Liver (tissue), 9 donors: ENCODE results near the gene HORMAD2. TPM values are rescaled to one million over a fixed set of nuclear protein-coding genes. Genes with fewer than 3 reads are reported as not detected.

ENCODE experiments used
- DNase-seq: peaks from one replicate; pipeline ENCODE4 v3.0.0-alpha.2; 2017; ENCODE audit warnings: low spot score
- H3K27ac ChIP-seq, 2 donors: one replicate each; pipeline ENCODE4 v1.7.0; 2013; ENCODE audit warnings: inconsistent platforms in 2 of 2, low read length in 2 of 2, control low read depth in 1 of 2, low read depth in 1 of 2, mild to moderate bottlenecking in 1 of 2
- H3K27me3 ChIP-seq, 4 donors: one replicate each; pipeline versions ENCODE4 v1.6.1 to v1.7.0; 2013; ENCODE audit warnings: low read length in 3 of 4, inconsistent platforms in 1 of 4, mild to moderate bottlenecking in 1 of 4, moderate library complexity in 1 of 4; ENCODE audit not compliant: control insufficient read depth in 4 of 4, insufficient read depth in 4 of 4
- H3K36me3 ChIP-seq, 4 donors: one replicate each; pipeline versions ENCODE4 v1.6.1 to v1.7.0; 2013; ENCODE audit warnings: low read length in 3 of 4, mild to moderate bottlenecking in 3 of 4, low read depth in 1 of 4, moderate library complexity in 1 of 4; ENCODE audit not compliant: control insufficient read depth in 4 of 4, insufficient read depth in 3 of 4
- H3K4me1 ChIP-seq, 4 donors: one replicate each; pipeline versions ENCODE4 v1.6.1 to v1.7.0; 2013; ENCODE audit warnings: low read length in 3 of 4, mild to moderate bottlenecking in 3 of 4, moderate library complexity in 1 of 4; ENCODE audit not compliant: control insufficient read depth in 4 of 4, insufficient read depth in 4 of 4
- H3K4me3 ChIP-seq, 3 donors: one replicate each; pipeline versions ENCODE4 v1.6.1 to v1.7.0; 2013; ENCODE audit warnings: low read length in 3 of 3, control low read depth in 1 of 3, low read depth in 1 of 3, mild to moderate bottlenecking in 1 of 3
- H3K9ac ChIP-seq, 2 donors: one replicate each; pipeline ENCODE4 v1.7.0; 2013; ENCODE audit warnings: low read length in 2 of 2, mild to moderate bottlenecking in 2 of 2, moderate library complexity in 2 of 2, control low read depth in 1 of 2, low read depth in 1 of 2
- H3K9me3 ChIP-seq, 4 donors: one replicate each; pipeline versions ENCODE4 v1.6.1 to v1.7.0; 2013; ENCODE audit warnings: low read length in 3 of 4; ENCODE audit not compliant: control insufficient read depth in 4 of 4
- EGR1 ChIP-seq, 2 donors: IDR thresholded peaks; 2 replicates each; pipeline ENCODE4 v1.6.1; 2016 to 2018; ENCODE audit warnings: antibody characterized with exemption in 2 of 2, low read depth in 2 of 2
- FOXA1 ChIP-seq: IDR thresholded peaks from 2 replicates; pipeline ENCODE4 v1.6.1; 2016; ENCODE audit warnings: antibody characterized with exemption
- FOXA2 ChIP-seq: IDR thresholded peaks from 2 replicates; pipeline ENCODE4 v1.6.1; 2016; ENCODE audit warnings: antibody characterized with exemption
- GABPA ChIP-seq, 2 donors: IDR thresholded peaks in 1 of 2; conservative IDR thresholded peaks in 1 of 2; 2 replicates each; pipeline ENCODE4 v1.6.1; 2016; ENCODE audit warnings: antibody characterized with exemption in 2 of 2, mild to moderate bottlenecking in 1 of 2, moderate library complexity in 1 of 2
- HNF4A ChIP-seq, 2 donors: conservative IDR thresholded peaks; 2 replicates each; pipeline ENCODE4 v1.6.1; 2016; ENCODE audit warnings: antibody characterized with exemption in 2 of 2, mild to moderate bottlenecking in 2 of 2
- HNF4G ChIP-seq: IDR thresholded peaks from 2 replicates; pipeline ENCODE4 v1.6.1; 2016; ENCODE audit warnings: antibody characterized with exemption
- JUND ChIP-seq, 2 donors: IDR thresholded peaks; 2 replicates each; pipeline ENCODE4 v1.6.1; 2016; ENCODE audit warnings: antibody characterized with exemption in 2 of 2
- NR2F2 ChIP-seq: IDR thresholded peaks from 2 replicates; pipeline ENCODE4 v1.6.1; 2016; ENCODE audit warnings: antibody characterized with exemption
- RAD21 ChIP-seq, 2 donors: IDR thresholded peaks; 2 replicates each; pipeline ENCODE4 v1.6.1; 2016; ENCODE audit warnings: antibody characterized with exemption in 2 of 2, mild to moderate bottlenecking in 2 of 2
- RXRA ChIP-seq, 2 donors: IDR thresholded peaks; 2 replicates each; pipeline ENCODE4 v1.6.1; 2017 to 2018; ENCODE audit warnings: antibody characterized with exemption in 2 of 2, mild to moderate bottlenecking in 1 of 2
- SP1 ChIP-seq: IDR thresholded peaks from 2 replicates; pipeline ENCODE4 v1.6.1; 2018; ENCODE audit warnings: antibody characterized with exemption, mild to moderate bottlenecking
- TAF1 ChIP-seq: conservative IDR thresholded peaks from 2 replicates; pipeline ENCODE4 v1.6.1; 2016; ENCODE audit warnings: antibody characterized with exemption, mild to moderate bottlenecking
- YY1 ChIP-seq: IDR thresholded peaks from 2 replicates; pipeline ENCODE4 v1.6.1; 2016; ENCODE audit warnings: antibody characterized with exemption, mild to moderate bottlenecking
- polyA plus RNA-seq, 2 donors: library from polyadenylated mRNA; stranded (reverse) in 1 of 2; unstranded in 1 of 2; fragments of 200-250 nt in 1 of 2; fragments of >200 nt in 1 of 2; fragmentation: Nextera tagmentation in 1 of 2; extraction: Ambion mirVana in 1 of 2; gene quantifications; one replicate each; pipeline versions ENCODE4 v1.2.1 to v1.2.3, GENCODE V29; 2013 to 2015
- total RNA-seq, 2 donors: library from RNA; depleted of rRNA; stranded (reverse); fragments of >200 nt; gene quantifications; one replicate each; pipeline ENCODE4 v1.2.3, GENCODE V29; 2014
- TF ChIP-seq, protein P1 (sequence below): IDR thresholded peaks from 2 replicates; pipeline ENCODE4 v1.6.1; 2016; ENCODE audit warnings: antibody characterized with exemption
- TF ChIP-seq, protein P2 (sequence below): IDR thresholded peaks from 2 replicates; pipeline ENCODE4 v1.6.1; 2016; ENCODE audit warnings: antibody characterized with exemption, mild to moderate bottlenecking
- TF ChIP-seq, protein P3 (sequence below): IDR thresholded peaks from 2 replicates; pipeline ENCODE4 v1.6.1; 2016; ENCODE audit warnings: antibody characterized with exemption
- TF ChIP-seq, protein P4 (sequence below): IDR thresholded peaks from 2 replicates; pipeline ENCODE4 v1.6.1; 2016; ENCODE audit warnings: antibody characterized with exemption
- TF ChIP-seq, protein P5 (sequence below): fragments of 150-350 bp; IDR thresholded peaks from 2 replicates; pipeline ENCODE4 v1.5.1; 2017; ENCODE audit warnings: improper control_type of control experiment, low read depth, low read length; ENCODE audit not compliant: missing input control
- donor health status: healthy.
- donor health status: healthy.
- donor health status: healthy.
- donor health status: healthy.
- donor health status: healthy.

HORMAD2 gene
- total and polyA plus RNA-seq, 4 donors: 0.44 to 2.8 (median 0.47) TPM; not detected in 1

DNA sequence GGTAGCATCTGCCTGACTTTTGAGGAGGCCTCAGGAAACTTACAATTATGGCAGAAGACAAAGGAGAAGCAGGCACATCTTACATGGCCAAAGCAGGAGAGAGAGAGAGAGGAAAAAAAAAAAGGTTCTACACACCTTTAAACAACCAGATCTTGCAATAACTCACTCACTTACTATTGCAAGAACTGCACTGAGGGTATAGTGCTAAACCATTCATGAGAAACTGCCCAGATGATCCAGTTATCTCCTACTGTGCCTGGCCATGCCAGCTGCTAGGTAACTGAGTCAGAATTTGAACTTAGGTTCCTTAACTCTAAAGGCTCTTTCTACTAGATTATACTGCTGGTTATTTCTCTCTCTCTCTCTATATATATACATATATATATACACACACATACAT is 7.3 kb downstream of the HORMAD2 start:
- no peaks in the 10 kb centered on the region for H3K9me3 ChIP-seq
- H3K4me3 ChIP-seq: no peak overlapping the region
- H3K9ac ChIP-seq: no peak overlapping the region
- H3K27me3 ChIP-seq: no peaks in the 10 kb centered on the region
- DNase-seq: no peak
- no peak overlapping the region for H3K27ac ChIP-seq
- H3K36me3 ChIP-seq: no peaks in the 10 kb centered on the region
- TF ChIP-seq HNF4G (no peak), JUND (IDR thresholded peaks at IDR 0.05) (no peak), HNF4A (conservative IDR thresholded peaks at IDR 0.05) (no peak), TAF1 (no peak), SP1 (no peak), RAD21 (IDR thresholded peaks at IDR 0.05) (no peak), GABPA (IDR thresholded peaks at IDR 0.05 in 1 of 2, conservative IDR thresholded peaks at IDR 0.05 in 1 of 2) (no peak), YY1 (no peak), NR2F2 (no peak), EGR1 (IDR thresholded peaks at IDR 0.05; ENCODE audit: low read depth in 2 of 2) (no peak), RXRA (IDR thresholded peaks at IDR 0.05) (no peak), FOXA2 (no peak), FOXA1 (no peak)
- TF ChIP-seq, protein P1, sequence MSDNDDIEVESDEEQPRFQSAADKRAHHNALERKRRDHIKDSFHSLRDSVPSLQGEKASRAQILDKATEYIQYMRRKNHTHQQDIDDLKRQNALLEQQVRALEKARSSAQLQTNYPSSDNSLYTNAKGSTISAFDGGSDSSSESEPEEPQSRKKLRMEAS: no peak
- TF ChIP-seq, protein P2, sequence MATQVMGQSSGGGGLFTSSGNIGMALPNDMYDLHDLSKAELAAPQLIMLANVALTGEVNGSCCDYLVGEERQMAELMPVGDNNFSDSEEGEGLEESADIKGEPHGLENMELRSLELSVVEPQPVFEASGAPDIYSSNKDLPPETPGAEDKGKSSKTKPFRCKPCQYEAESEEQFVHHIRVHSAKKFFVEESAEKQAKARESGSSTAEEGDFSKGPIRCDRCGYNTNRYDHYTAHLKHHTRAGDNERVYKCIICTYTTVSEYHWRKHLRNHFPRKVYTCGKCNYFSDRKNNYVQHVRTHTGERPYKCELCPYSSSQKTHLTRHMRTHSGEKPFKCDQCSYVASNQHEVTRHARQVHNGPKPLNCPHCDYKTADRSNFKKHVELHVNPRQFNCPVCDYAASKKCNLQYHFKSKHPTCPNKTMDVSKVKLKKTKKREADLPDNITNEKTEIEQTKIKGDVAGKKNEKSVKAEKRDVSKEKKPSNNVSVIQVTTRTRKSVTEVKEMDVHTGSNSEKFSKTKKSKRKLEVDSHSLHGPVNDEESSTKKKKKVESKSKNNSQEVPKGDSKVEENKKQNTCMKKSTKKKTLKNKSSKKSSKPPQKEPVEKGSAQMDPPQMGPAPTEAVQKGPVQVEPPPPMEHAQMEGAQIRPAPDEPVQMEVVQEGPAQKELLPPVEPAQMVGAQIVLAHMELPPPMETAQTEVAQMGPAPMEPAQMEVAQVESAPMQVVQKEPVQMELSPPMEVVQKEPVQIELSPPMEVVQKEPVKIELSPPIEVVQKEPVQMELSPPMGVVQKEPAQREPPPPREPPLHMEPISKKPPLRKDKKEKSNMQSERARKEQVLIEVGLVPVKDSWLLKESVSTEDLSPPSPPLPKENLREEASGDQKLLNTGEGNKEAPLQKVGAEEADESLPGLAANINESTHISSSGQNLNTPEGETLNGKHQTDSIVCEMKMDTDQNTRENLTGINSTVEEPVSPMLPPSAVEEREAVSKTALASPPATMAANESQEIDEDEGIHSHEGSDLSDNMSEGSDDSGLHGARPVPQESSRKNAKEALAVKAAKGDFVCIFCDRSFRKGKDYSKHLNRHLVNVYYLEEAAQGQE: no peak
- TF ChIP-seq, protein P3, sequence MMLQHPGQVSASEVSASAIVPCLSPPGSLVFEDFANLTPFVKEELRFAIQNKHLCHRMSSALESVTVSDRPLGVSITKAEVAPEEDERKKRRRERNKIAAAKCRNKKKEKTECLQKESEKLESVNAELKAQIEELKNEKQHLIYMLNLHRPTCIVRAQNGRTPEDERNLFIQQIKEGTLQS: no peak
- TF ChIP-seq, protein P4, sequence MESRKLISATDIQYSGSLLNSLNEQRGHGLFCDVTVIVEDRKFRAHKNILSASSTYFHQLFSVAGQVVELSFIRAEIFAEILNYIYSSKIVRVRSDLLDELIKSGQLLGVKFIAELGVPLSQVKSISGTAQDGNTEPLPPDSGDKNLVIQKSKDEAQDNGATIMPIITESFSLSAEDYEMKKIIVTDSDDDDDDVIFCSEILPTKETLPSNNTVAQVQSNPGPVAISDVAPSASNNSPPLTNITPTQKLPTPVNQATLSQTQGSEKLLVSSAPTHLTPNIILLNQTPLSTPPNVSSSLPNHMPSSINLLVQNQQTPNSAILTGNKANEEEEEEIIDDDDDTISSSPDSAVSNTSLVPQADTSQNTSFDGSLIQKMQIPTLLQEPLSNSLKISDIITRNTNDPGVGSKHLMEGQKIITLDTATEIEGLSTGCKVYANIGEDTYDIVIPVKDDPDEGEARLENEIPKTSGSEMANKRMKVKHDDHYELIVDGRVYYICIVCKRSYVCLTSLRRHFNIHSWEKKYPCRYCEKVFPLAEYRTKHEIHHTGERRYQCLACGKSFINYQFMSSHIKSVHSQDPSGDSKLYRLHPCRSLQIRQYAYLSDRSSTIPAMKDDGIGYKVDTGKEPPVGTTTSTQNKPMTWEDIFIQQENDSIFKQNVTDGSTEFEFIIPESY: no peak
- no peaks in the 10 kb centered on the region for H3K4me1 ChIP-seq

DNA sequence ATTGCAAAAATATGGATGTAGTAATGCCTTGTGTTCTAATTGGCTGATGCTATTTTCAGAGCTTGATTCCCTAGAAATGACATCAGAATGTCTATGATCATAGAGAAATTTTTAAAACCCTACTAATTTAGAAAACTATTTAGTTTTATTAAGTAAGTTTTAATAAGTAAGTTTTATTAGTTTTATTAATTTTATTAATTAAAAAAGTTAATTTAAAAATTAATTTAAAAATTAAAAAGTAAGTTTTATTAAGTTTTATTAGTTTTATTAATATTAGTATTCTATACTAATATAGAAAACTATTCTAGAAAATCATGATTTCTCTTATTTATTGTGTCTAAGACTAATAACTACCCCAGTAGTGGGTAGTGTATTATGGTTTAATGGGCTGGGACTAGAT is 8.2 kb downstream of the HORMAD2 start:
- no peak overlapping the region for H3K4me3 ChIP-seq
- no peak overlapping the region for H3K9ac ChIP-seq
- no peaks in the 10 kb centered on the region for H3K4me1 ChIP-seq
- H3K36me3 ChIP-seq: no peaks in the 10 kb centered on the region
- no peaks in the 10 kb centered on the region for H3K27me3 ChIP-seq
- no peak overlapping the region for H3K27ac ChIP-seq
- no peaks in the 10 kb centered on the region for H3K9me3 ChIP-seq
- DNase-seq: no peak
- no peak for TF ChIP-seq FOXA1
- TF ChIP-seq NR2F2: no peak
- no peak for TF ChIP-seq RAD21 (IDR thresholded peaks at IDR 0.05)
- no peak for TF ChIP-seq FOXA2
- no peak for TF ChIP-seq SP1
- TF ChIP-seq JUND (IDR thresholded peaks at IDR 0.05): no peak
- TF ChIP-seq, protein P1: no peak
- no peak for TF ChIP-seq RXRA (IDR thresholded peaks at IDR 0.05)
- no peak for TF ChIP-seq YY1
- TF ChIP-seq, protein P5, sequence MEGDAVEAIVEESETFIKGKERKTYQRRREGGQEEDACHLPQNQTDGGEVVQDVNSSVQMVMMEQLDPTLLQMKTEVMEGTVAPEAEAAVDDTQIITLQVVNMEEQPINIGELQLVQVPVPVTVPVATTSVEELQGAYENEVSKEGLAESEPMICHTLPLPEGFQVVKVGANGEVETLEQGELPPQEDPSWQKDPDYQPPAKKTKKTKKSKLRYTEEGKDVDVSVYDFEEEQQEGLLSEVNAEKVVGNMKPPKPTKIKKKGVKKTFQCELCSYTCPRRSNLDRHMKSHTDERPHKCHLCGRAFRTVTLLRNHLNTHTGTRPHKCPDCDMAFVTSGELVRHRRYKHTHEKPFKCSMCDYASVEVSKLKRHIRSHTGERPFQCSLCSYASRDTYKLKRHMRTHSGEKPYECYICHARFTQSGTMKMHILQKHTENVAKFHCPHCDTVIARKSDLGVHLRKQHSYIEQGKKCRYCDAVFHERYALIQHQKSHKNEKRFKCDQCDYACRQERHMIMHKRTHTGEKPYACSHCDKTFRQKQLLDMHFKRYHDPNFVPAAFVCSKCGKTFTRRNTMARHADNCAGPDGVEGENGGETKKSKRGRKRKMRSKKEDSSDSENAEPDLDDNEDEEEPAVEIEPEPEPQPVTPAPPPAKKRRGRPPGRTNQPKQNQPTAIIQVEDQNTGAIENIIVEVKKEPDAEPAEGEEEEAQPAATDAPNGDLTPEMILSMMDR: no peak
- no peak for TF ChIP-seq HNF4A (conservative IDR thresholded peaks at IDR 0.05)
- TF ChIP-seq, protein P2: no peak
- TF ChIP-seq, protein P3: no peak
